IMR-90 (cell line): Measurements from ENCODE around the gene EML4.

Experiments used
- BHLHE40 ChIP-seq: fragments of 150-350 bp; IDR thresholded peaks from 2 replicates; pipeline ENCODE4 v1.6.1; 2016; ENCODE audit warnings: mild to moderate bottlenecking, low read depth, low read length
- CEBPB ChIP-seq: IDR thresholded peaks from 2 replicates; pipeline ENCODE4 v1.6.1; 2012; ENCODE audit warnings: low read depth, low read length, improper control_type of control experiment
- FOS ChIP-seq: fragments of 150-350 bp; IDR thresholded peaks from 2 replicates; pipeline ENCODE4 v1.6.1; 2016; ENCODE audit warnings: low read depth, low read length
- RFX5 ChIP-seq: IDR thresholded peaks from 2 replicates; pipeline ENCODE4 v1.8.0; 2012; ENCODE audit warnings: low read depth, mild to moderate bottlenecking, low read length, moderate library complexity
- TF ChIP-seq, protein P1 (sequence below): conservative IDR thresholded peaks from 2 replicates; pipeline ENCODE4 v1.5.1; 2012; ENCODE audit warnings: mild to moderate bottlenecking, low read depth, low read length, improper control_type of control experiment

GRCh38 chr2:42205337-42205736 lies 36.2 kb downstream of the EML4 start:
- TF ChIP-seq, protein P1, sequence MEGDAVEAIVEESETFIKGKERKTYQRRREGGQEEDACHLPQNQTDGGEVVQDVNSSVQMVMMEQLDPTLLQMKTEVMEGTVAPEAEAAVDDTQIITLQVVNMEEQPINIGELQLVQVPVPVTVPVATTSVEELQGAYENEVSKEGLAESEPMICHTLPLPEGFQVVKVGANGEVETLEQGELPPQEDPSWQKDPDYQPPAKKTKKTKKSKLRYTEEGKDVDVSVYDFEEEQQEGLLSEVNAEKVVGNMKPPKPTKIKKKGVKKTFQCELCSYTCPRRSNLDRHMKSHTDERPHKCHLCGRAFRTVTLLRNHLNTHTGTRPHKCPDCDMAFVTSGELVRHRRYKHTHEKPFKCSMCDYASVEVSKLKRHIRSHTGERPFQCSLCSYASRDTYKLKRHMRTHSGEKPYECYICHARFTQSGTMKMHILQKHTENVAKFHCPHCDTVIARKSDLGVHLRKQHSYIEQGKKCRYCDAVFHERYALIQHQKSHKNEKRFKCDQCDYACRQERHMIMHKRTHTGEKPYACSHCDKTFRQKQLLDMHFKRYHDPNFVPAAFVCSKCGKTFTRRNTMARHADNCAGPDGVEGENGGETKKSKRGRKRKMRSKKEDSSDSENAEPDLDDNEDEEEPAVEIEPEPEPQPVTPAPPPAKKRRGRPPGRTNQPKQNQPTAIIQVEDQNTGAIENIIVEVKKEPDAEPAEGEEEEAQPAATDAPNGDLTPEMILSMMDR = no peak
- TF ChIP-seq CEBPB (no peak), FOS (no peak), RFX5 (no peak), BHLHE40 (no peak)
